ENCODE results near the gene NDUFS8. TPM values are rescaled to one million over a fixed set of nuclear protein-coding genes. Genes with fewer than 3 reads are reported as not detected.

NDUFS8 gene
- total RNA-seq, 1 donor from 2014 or later = 197 TPM

DNA sequence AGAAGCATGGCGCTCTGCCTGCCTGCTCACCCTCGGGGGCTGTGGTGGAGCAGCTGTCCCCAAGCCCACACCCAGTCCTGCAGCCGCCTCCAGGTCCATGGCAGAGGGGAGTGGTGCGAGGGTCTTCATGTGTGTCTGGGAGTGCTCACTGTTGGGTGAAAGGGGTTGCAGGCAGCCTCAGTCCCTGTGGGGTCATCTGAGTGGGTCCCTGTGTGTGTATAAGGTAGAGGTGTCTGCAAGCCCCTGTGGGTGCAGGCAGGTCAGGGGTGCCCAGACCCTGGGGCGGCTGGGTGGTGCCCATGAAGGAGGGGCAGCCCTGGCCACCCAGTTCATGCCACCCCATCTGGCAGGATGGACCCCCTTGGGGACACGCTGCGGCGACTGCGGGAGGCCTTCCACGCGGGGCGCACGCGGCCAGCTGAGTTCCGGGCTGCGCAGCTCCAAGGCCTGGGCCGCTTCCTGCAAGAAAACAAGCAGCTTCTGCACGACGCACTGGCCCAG lies 15.5 kb upstream of the NDUFS8 start:
- DNase-seq (ENCODE audit: extremely low read depth, low read depth, low spot score) = no peak

DNA sequence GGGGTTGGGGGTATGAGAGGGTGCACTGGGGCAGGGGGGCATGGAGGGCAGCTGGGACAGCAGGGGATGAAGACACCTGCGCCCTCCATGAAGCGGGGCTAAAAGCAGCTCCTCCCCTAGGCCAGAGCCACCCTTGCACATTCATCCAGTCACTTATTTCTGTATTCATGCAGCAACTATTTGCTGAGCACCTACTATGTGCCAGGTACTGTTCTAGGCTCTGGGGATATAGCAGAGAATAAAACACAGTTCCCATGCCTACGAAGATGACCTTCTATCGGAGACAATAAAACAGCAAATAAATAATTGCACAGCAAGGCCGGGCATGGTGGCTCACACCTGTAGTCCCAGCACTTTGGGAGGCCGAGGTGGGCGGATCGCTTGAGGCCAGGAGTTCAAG lies 15.0 kb upstream of the NDUFS8 start:
- DNase-seq (ENCODE audit: extremely low read depth, low read depth, low spot score) = no peak

DNA sequence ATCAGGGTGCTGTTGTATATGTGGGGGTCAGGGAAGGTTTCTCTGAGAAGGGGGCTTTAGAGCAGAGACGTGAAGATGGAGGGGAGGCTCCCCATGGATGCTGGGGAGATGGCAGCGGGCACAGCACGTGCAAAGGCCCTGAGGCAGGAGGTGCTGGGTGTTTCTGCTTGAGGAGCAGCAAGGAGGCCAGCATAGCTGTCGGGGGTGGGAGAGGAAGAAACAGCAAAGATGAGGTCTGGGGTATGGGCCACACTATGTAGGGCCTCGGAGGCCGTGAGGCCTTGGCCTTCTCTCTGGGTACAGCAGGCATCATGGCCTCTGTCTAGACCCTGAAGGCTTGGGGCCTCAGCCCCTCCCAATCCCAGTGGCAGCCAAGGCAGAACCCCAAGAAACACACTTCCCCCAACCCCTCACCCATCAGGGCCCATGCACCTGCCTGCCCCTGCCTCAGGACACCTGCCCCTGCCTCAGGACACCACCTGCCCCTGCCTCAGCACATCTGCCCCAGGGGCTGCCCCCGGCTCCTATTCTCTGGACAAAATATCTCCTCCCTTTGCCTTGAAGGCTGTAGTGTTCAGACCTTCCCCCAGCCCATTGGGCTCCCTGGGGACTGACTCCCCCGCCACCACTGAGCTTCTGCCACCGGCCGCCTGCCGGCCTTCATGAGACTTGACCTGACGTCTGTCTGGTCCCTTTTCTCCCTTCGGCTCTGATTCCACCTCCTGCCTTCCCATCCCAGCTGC lies 14.1 kb upstream of the NDUFS8 start:
- DNase-seq (ENCODE audit: extremely low read depth, low read depth, low spot score) = no peak

DNA sequence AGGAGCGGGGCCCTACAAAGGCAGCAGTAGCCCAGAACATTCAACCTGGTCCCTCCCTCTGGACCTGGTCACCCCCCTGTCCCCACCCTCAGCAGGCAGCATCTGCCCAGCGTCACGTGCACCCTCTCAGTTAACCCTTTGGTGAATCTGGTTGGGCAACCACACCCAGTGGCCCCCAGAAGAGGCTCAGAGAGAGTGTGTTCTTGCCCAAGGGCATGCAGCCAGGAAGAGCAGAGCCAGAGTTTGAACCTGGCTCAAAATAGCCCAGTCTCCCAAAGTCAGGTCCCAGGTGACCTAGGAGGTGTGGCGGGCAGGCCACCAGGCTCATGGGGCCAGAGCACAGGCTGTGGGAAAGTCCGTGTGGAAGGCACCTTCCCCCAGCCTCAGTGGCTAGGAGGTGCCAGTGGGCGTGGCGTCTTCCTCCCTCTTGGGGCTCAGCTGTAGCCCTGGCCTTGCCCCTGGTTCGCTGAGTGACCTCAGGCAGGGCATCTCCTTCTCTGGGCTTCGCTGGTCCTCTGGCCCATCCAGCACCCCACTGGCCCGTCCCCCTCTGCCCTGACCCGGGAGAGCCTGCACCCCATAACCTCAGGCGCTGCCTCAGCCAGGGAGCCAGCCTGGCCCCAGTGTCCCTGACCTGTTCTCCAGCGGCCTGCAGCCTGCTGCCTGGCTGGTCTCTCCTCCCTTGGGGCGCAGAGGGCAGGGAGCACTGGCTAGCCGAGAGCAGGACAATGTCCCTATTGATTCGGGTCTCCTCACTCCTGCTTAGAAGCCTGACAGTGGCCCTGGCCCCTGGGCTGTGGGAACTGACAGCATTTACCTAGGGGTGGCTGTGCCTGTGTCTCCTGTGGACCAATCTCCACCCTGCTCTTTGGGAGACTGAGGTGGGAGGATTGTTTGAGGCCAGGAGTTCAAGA lies 13.3 kb upstream of the NDUFS8 start:
- DNase-seq (ENCODE audit: extremely low read depth, low read depth, low spot score) = no peak

DNA sequence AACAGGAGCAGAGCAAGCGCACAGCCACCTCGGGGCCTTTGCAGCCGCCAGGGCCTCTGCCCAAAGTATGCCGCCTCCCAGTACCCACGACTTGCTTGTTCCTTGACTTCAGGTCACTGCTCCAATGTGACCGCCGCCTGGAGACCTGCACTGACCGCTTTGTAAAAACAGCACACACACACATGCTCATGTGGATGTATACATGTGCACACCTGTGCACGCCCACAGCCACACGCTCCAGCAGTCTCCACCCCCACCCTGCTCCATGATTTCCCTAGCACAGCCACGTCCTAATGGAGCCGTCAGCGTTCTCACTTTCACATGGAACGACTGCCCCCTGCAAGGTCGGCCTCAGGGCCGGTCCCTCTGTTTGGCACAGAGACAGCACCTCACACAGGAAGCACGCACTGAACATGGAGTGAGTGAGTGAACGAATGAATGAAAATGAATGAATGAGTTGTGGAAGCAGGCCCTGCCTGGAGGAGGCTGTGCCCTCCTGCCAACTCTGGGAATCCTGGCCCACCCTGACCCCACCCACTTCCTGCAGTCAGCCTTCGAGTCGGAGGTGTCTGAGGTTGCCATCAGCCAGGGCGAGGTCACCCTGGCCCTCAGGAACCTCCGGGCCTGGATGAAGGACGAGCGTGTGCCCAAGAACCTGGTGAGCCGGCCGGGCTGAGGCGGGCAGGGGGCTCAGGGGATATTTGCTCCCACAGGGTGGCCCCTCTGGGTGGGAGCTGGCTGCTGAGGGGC lies 12.3 kb upstream of the NDUFS8 start:
- DNase-seq (ENCODE audit: extremely low read depth, low read depth, low spot score) = no peak

DNA sequence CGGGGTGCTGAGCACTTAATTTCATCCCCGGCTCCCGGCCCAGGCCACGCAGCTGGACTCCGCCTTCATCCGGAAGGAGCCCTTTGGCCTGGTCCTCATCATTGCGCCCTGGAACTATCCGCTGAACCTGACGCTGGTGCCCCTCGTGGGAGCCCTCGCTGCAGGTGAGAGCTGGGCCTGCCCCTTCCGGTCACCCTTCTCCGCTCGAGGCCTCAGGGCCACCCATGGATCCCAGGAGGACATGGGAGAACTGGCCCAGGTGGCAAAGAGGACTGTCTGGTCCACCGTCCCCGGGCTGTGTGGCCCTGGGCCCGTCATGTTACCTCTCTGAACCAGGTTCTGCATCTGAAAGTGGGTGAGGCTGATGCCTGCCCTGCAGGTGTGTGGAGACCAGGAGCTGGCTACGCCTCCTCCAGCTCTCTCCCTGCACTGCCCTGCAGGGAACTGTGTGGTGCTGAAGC lies 11.7 kb upstream of the NDUFS8 start:
- DNase-seq (ENCODE audit: extremely low read depth, low read depth, low spot score) = no peak

DNA sequence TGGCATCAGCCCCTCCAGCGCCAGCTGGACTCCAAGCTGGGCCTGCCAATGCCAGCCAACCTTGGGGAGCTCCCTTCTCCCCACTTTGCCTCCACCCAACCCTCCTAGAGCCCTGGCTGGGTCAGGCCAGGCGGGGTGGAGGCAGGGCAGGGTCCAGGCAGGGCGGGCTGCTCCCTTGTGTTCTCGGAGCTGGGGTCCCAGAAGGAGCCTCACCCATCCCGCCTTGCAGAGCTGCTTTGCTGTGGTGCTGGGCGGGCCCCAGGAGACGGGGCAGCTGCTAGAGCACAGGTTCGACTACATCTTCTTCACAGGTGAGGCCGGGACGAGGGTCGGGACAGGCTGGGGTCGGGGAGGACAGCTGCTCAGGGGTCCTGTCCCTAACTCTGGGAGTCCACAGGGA lies 11.0 kb upstream of the NDUFS8 start:
- DNase-seq (ENCODE audit: extremely low read depth, low read depth, low spot score) = no peak

DNA sequence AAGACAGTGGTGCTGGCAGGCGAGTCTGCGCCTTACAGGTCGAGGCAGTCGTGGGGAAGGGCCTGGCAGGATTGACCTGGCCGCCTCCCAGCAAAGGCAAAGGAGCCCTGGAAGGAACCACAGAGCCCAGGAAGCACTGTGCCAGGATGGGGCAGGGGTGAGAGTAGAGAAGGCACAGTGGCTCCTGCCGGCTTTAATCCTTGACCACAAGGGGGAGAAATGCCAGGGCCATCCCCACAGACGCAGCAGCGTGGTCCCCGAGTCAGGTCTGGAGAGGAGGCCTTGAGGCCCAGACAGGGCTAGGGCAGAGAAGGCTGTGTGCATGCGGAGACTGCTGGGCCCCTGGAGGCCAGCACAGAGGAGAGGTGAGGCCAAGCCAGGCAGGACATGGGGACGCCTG lies 9.9 kb upstream of the NDUFS8 start:
- DNase-seq (ENCODE audit: extremely low read depth, low read depth, low spot score) = no peak

DNA sequence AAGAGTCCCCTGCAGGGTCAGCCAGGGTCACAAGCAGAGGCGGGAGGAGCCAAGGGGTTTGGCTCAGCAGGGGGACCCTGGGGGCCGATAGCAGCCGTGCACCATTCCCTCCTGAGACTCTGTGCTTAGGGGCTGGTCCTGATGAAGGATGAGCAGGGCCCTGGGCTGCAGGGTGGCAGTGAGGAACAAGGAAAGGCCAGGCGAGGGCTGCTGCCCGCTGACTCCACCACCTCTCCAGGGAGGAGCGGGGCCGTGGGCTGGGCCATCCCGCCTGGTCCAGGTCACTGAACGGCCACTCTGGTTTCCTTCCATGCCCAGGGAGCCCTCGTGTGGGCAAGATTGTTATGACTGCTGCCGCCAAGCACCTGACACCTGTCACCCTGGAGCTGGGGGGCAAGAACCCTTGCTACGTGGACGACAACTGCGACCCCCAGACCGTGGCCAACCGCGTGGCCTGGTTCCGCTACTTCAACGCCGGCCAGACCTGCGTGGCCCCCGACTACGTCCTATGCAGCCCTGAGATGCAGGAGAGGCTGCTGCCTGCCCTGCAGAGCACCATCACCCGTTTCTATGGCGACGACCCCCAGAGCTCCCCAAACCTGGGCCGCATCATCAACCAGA lies 9.2 kb upstream of the NDUFS8 start:
- DNase-seq (ENCODE audit: extremely low read depth, low read depth, low spot score) = no peak

DNA sequence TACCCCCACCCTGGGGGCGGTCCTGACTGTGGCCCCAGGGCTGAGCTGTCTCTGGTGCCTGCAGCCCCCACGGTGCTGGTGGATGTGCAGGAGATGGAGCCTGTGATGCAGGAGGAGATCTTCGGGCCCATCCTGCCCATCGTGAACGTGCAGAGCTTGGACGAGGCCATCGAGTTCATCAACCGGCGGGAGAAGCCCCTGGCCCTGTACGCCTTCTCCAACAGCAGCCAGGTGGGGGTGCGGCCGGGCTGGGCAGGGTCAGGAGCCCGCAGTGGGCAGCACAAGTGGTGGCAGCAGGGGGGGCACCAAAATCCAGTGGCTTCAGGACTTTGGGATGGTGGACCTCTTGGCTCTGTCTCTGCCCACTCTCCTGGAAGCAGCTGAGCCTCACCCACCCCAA lies 8.0 kb upstream of the NDUFS8 start:
- DNase-seq (ENCODE audit: extremely low read depth, low read depth, low spot score) = no peak

DNA sequence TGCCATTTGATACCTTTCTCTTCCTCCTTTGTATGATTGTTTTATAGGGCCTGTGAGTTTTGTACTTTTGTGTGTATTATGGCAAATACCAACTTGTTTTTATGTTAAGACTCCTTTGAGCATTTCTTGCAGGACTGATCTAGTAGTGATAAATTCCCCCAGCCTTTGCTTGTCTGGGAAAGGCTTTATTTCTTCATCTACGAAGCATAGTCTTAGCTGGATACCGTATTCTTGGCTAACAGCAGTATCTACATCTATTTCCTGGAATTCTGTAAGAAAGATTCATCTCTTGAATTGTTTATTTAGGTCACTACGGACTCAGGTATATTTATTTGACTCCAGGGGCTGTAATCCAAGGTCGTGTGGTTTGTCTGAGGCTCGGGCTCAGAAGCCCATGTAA lies 6.0 kb upstream of the NDUFS8 start:
- DNase-seq (ENCODE audit: extremely low read depth, low read depth, low spot score) = no peak

DNA sequence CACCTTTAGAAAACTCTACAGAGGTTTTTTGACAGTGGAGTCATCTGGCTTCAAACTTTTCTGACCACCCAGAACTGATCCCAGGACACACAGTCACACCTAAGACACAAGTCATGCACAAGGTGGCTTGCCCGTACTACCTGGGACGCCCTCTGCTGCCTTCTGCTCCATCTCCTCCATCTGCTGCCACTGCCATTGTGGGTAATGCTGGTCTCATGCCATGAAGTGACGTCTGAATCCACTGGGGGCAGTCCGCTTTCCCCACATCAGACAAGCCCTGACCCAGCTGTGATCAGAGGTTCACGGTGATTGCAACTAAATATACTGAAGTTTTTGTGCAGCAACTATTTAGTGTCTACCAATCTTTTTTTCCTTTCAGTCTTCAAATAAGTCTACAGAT lies 5.4 kb upstream of the NDUFS8 start:
- DNase-seq (ENCODE audit: extremely low read depth, low read depth, low spot score) = no peak

DNA sequence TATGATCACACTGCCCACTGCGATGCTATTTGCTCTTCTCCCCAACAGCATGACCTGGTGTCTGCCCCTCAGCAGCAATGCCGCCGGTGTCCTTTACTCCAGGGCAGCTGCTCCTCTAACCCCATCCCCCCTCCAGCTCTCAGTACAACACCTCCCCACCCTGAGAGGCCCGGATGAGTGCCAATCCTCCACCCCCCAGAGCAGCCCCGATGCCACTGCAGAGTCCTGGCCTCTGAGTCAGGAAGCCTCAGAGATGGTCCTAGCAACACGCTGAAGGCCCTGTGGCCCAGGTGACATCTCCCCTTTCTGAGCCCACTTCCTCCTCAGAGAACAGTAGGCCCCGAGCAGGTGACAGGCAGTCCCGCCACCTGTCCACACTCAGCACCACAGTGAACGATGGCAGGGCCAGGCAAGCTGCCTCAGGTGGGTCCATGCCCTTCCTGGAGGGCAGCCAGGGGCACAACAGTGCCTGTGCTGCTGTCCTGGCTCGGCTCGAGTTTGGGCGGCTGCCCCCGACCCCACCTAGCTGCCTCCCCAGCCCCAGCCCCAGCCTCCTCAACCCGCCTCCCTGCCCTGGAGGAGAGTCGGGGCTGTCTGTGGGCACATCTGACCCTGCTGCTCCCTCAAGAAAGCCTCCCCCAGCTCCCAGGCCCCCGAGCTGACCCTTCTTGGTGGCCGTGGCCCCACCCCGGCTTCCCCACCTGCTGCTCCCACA lies 3.9 kb upstream of the NDUFS8 start:
- DNase-seq (ENCODE audit: extremely low read depth, low read depth, low spot score) = no peak

DNA sequence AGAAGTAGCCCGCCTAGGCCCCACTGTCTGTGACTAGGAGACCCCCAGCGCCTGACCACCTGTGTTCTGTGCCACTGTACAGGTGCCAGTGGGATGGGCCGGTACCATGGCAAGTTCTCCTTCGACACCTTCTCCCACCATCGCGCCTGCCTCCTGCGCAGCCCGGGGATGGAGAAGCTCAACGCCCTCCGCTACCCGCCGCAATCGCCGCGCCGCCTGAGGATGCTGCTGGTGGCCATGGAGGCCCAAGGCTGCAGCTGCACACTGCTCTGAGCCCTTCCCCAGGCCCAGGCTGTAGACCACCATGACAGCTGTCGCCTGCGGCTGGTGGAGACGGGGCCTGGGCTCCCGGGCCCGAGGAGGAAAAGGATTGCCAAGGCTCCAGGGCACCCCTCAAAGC lies 2.8 kb upstream of the NDUFS8 start:
- DNase-seq (ENCODE audit: extremely low read depth, low read depth, low spot score) = no peak

DNA sequence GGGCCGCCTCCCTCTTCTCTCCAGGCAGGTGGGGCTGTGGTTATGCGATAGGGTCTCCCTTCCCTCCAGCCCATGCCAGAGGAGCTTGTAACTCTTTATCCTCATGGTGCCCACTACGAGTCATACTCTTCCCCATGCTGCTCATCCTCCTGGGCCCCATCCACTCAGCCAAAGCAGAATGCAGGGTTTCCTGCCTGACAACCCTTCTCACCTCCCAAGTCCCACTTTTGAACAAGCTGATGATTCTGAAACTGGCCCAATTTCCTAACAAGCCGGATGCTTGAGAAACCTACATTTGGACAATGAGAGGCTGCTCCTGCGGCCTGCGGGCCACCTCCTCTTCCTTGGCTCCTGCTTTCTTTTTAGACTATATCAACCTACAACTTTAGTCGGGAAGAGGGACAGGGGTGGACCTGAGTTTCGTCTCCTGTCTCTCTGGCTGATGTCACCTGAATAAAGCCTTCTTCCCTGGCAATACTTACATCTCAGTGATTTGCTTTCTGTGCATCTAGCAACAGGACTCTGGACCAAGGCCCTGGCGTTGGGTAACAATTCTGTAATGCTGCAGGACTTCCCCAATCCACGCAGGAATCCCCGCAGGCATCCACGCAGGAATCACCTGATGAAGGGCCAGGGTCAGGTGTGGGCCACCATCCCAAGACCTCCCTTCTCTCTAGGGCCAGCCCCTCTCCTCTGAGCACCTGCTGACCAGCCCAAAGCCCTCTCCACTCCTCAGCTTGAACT lies 1.5 kb upstream of the NDUFS8 start:
- DNase-seq (ENCODE audit: extremely low read depth, low read depth, low spot score) = no peak

DNA sequence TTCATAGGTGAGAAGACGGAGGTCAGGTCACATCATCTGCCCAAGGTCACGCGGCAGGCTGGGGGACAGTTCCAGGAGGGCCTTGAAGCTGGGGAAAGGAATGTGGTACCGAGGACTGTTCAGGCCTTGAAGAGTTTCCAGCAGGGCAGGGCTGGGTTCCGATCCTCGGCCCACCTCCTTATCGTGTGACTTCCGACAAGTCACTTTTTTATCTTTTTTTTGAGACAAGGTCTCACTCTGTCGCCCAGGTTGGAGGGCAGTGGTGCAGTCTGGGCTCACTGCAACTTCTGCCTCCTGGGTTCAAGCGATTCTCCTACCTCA lies 623 bp downstream of the NDUFS8 start:
- no peak for DNase-seq (ENCODE audit: extremely low read depth, low read depth, low spot score)

DNA sequence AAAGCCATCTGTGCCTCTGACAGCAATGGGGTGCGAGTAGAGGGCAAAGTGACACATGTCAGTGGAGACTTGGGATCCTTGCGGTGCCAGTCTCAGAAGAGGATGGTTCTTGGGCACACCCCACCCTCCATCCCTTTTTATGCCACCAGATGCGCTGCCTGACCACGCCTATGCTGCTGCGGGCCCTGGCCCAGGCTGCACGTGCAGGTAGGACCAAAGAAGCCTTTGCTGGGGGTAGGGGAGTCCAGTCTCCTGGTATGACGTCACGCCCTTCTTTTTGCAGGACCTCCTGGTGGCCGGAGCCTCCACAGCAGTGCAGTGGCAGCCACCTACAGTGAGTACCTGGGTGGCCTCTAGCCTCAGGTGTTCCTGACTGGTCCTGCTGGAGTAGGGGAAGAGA lies 1.5 kb downstream of the NDUFS8 start:
- DNase-seq (ENCODE audit: extremely low read depth, low read depth, low spot score) = no peak

DNA sequence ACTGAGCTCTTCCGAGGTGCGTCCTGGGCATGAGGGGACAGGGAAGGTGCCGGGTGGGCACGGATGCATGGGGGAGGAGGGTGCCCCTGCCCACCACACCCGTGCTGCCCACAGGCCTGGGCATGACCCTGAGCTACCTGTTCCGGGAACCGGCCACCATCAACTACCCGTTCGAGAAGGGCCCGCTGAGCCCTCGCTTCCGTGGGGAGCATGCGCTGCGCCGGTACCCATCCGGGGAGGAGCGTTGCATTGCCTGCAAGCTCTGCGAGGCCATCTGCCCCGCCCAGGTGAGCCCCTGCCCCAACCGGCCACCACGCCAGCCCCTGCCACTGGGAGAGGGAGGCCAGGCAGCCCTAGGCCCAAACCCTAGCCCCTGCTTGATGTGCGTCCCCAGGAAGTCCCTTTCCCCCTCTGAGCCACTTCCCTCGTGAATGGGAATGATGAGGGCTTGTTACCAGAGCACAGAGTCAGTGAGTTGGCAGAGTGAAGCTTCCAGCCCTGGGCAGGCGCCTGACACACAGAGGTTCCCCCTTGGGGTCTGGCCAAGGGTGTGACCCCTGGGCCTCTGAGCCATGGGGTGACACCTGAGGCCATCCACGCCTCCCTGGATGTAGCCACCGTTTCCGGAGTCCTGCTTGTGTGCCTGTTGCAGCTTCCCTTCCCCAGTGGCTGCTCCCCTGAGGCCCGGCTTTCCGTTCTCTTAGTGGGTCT lies 2.7 kb downstream of the NDUFS8 start:
- no peak for DNase-seq (ENCODE audit: extremely low read depth, low read depth, low spot score)

DNA sequence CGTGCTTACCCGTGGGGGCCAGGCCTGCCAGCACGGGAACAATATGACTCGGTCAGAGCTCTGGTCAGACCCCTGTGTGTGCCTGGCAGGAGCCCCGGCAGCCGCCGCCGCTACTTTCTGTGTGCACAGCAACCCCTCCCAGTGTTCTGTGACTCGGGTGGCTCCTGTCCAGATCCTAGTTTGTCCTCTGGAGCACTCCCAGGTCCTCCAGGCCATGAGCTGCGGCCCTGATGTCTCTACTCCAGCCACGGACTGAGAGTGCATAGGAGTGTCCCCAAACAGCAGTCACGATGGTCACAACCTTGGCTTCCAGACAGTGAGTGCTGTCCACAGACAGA lies 3.2 kb downstream of the NDUFS8 start:
- no peak for DNase-seq (ENCODE audit: extremely low read depth, low read depth, low spot score)
